K562 (cell line): Measurements from ENCODE around the gene MYLK3. TPM values are rescaled to one million over a fixed set of nuclear protein-coding genes. Genes with fewer than 3 reads are reported as not detected.

Experiments
- ATAC-seq: fragments of 200-7000 bp; cut with Tn5 transposase; 3 replicates; pipeline ENCODE4 v1.9.1; 2020; ENCODE audit warnings: moderate library complexity
- Bru-seq: library from RNA; stranded (reverse); fragments of 400-500 nt; gene quantifications from one replicate; lab custom pipeline; 2021; lab: Mats Ljungman, UMichigan
- BruChase-seq, 2 experiments: library from RNA; stranded (reverse); fragments of 400-500 nt; gene quantifications; one replicate each; lab custom pipeline; 2021; lab: Mats Ljungman, UMichigan
- BruUV-seq: library from RNA; stranded (reverse); fragments of 400-500 nt; replicated peaks from 2 replicates; lab custom pipeline; 2021; lab: Mats Ljungman, UMichigan
- CTCF ChIA-PET: fragments of 300-600 bp; formaldehyde crosslinking; extraction: SDS; loops from one replicate; lab custom pipeline; 2021; ENCODE audit warnings: low intra/inter-chr PET ratio; lab: Yijun Ruan, JAX
- POLR2A ChIA-PET: fragments of 300-600, 350-650 bp; sonication (Branson Sonifier 250); formaldehyde crosslinking; extraction: SDS; loops from one replicate; lab custom pipeline; 2021; ENCODE audit warnings: antibody characterized with exemption, inconsistent platforms; lab: Yijun Ruan, JAX
- DNase-seq, 4 experiments: peaks; one replicate each; pipeline versions ENCODE4 v3.0.0 to v3.0.0-alpha.2; 2011 to 2018; ENCODE audit warnings: low spot score in 3 of 4, mixed read lengths in 3 of 4; ENCODE audit errors: extremely low read depth in 1 of 4
- FAIRE-seq: peaks from 2 replicates; lab custom pipeline; 2011; peaks lifted over from hg19 to GRCh38; lab: Jason Lieb, UNC
- H2AFZ ChIP-seq: 2 replicates; pipeline ENCODE4 v1.6.0; 2011; ENCODE audit warnings: low read depth, low read length, control low read depth, inconsistent platforms
- H3K27ac ChIP-seq: fragments of 200-600 bp; 3 replicates; pipeline ENCODE4 v1.8.0; 2011; ENCODE audit warnings: low read depth, mild to moderate bottlenecking, control low read depth, inconsistent platforms, low read length, moderate library complexity, mixed read lengths; ENCODE audit errors: extremely low read depth
- H3K27me3 ChIP-seq, 2 experiments: fragments of 300-600 bp in 1 of 2; 2 replicates in 1 of 2; 3 replicates in 1 of 2; pipeline versions ENCODE4 v1.6.0 to v1.8.0; 2011; ENCODE audit warnings: inconsistent platforms in 2 of 2, low read length in 2 of 2, mild to moderate bottlenecking in 1 of 2, mixed read lengths in 1 of 2, moderate library complexity in 1 of 2; ENCODE audit not compliant: control insufficient read depth in 2 of 2, insufficient read depth in 2 of 2
- H3K36me3 ChIP-seq: fragments of 300-600 bp; 3 replicates; pipeline ENCODE4 v1.8.0; 2011; ENCODE audit warnings: mild to moderate bottlenecking, low read length, inconsistent platforms; ENCODE audit not compliant: control insufficient read depth, insufficient read depth
- H3K4me1 ChIP-seq, 2 experiments: fragments of 200-600 bp in 1 of 2; replicated peaks in 1 of 2; 2 replicates in 1 of 2; 3 replicates in 1 of 2; pipeline versions ENCODE4 v1.5.1 to v1.8.0; 2011; ENCODE audit warnings: inconsistent platforms in 2 of 2, low read length in 2 of 2, mild to moderate bottlenecking in 1 of 2, mixed read lengths in 1 of 2, moderate library complexity in 1 of 2; ENCODE audit not compliant: control insufficient read depth in 2 of 2, insufficient read depth in 2 of 2
- H3K4me2 ChIP-seq: 2 replicates; pipeline ENCODE4 v1.6.1; 2011; ENCODE audit warnings: low read length, control low read depth, inconsistent platforms, mixed read lengths; ENCODE audit not compliant: insufficient read depth
- H3K4me3 ChIP-seq: fragments of 200-600 bp; sonication (generic), shearing (Covaris generic); 2 replicates; pipeline ENCODE4 v1.5.1; 2016; ENCODE audit warnings: control low read depth, inconsistent platforms
- H3K79me2 ChIP-seq: fragments of 200-600 bp; 3 replicates; pipeline ENCODE4 v1.8.0; 2011; ENCODE audit warnings: low read length, inconsistent platforms; ENCODE audit not compliant: control insufficient read depth, insufficient read depth
- H3K9ac ChIP-seq, 2 experiments: 2 replicates each; pipeline versions ENCODE4 v1.6.0 to v1.6.1; 2011; ENCODE audit warnings: low read depth in 2 of 2, low read length in 2 of 2, control low read depth in 1 of 2, inconsistent platforms in 1 of 2, mild to moderate bottlenecking in 1 of 2, mixed read lengths in 1 of 2; ENCODE audit not compliant: insufficient read depth in 1 of 2
- H3K9me1 ChIP-seq: one replicate; pipeline ENCODE4 v1.6.0; 2011; ENCODE audit warnings: inconsistent platforms, mild to moderate bottlenecking, low read length, moderate library complexity; ENCODE audit not compliant: control insufficient read depth, insufficient read depth
- H3K9me3 ChIP-seq: replicated peaks from 2 replicates; pipeline ENCODE4 v1.5.1; 2011; ENCODE audit warnings: low read depth, low read length, inconsistent platforms; ENCODE audit not compliant: control insufficient read depth, insufficient read depth
- H4K20me1 ChIP-seq: replicated peaks from 2 replicates; pipeline ENCODE4 v1.6.1; 2011; ENCODE audit warnings: low read length, inconsistent platforms, mixed read lengths; ENCODE audit not compliant: control insufficient read depth, insufficient read depth
- ETV6 ChIP-seq, 3 experiments: fragments of 150-350 bp in 1 of 3; sonication (generic) in 1 of 3; formaldehyde crosslinking in 1 of 3; IDR thresholded peaks; 2 replicates each; pipeline versions ENCODE4 v1.6.1 to v1.8.0; 2014 to 2022; ENCODE audit warnings: borderline replicate concordance in 2 of 3, low read depth in 2 of 3, antibody characterized with exemption in 1 of 3, low read length in 1 of 3, mild to moderate bottlenecking in 1 of 3, missing genetic modification reagents in 1 of 3
- FOXK2 ChIP-seq, 2 experiments: fragments of 450-650 bp; IDR thresholded peaks in 1 of 2; conservative IDR thresholded peaks in 1 of 2; 2 replicates each; pipeline ENCODE4 v1.6.1; 2016; ENCODE audit warnings: low read depth in 2 of 2, mild to moderate bottlenecking in 1 of 2
- HDAC3 ChIP-seq: fragments of 450-650 bp; IDR thresholded peaks from 2 replicates; pipeline ENCODE4 v1.6.1; 2018; ENCODE audit warnings: borderline replicate concordance, mild to moderate bottlenecking, moderate library complexity; ENCODE audit not compliant: partially characterized antibody
- KLF16 ChIP-seq: IDR thresholded peaks from 2 replicates; pipeline ENCODE4 v1.6.1; 2016; ENCODE audit warnings: antibody characterized with exemption
- MTA3 ChIP-seq: fragments of 450-650 bp; formaldehyde crosslinking; IDR thresholded peaks from 2 replicates; pipeline ENCODE4 v1.6.1; 2017; ENCODE audit warnings: mild to moderate bottlenecking, borderline replicate concordance
- RBM39 ChIP-seq: fragments of 200-400 bp; formaldehyde crosslinking; optimal IDR thresholded peaks from 2 replicates; pipeline ENCODE3; 2018; ENCODE audit warnings: low read depth, low read length
- TAF1 ChIP-seq: IDR thresholded peaks from 2 replicates; pipeline ENCODE4 v1.6.1; 2011; ENCODE audit warnings: mild to moderate bottlenecking, low read length, moderate library complexity; ENCODE audit not compliant: insufficient read depth, control insufficient read depth, severe bottlenecking; ENCODE audit errors: extremely low read depth
- WGBS: fragments of 100-300 bp; shearing (Covaris generic); methylation state at CpG from one replicate; pipeline ENCODE4 v1.1.6; 2016; ENCODE audit warnings: low coverage, mixed read lengths; ENCODE audit not compliant: insufficient coverage; ENCODE audit errors: missing lambda C conversion rate; 5-methylcytosine and 5-hydroxymethylcytosine counted together
- in situ Hi-C: fragments of 300-500 bp; cut with MboI; formaldehyde crosslinking; loops from 4 replicates; pipeline ENCODE4 v1.15.0; 2018; ENCODE audit warnings: inconsistent platforms, mixed read lengths
- intact Hi-C: fragments of 100-400 bp; cut with micrococcal nuclease; formaldehyde crosslinking; loops from 2 replicates; pipeline ENCODE4 v1.14.2; 2022
- long read RNA-seq, 3 experiments: library from polyadenylated mRNA in 2 of 3; library from RNA in 1 of 3; unstranded in 2 of 3; stranded (forward) in 1 of 3; transcript quantifications; one replicate each; pipeline ENCODE4 v2.0.0, GENCODE V29; 2019 to 2022
- polyA minus RNA-seq, 3 experiments: library from RNA; depleted of rRNA, polyadenylated mRNA; stranded (reverse); fragments of >200 nt; gene quantifications; 2 replicates each; pipeline ENCODE4 v1.2.3, GENCODE V29; 2011
- polyA plus RNA-seq, 8 experiments: library from polyadenylated mRNA; depleted of rRNA in 4 of 8; stranded (reverse) in 5 of 8; unstranded in 3 of 8; fragments of >200 nt; fragmentation: Nextera tagmentation in 2 of 8; fragmentation: Illumina TruSeq in 1 of 8; extraction: Ambion mirVana in 2 of 8; extraction: Trizol in 1 of 8; gene quantifications; 2 replicates each; pipeline versions ENCODE4 v1.2.1 to v1.2.3, GENCODE V29; 2011 to 2014; ENCODE audit warnings: inconsistent platforms in 1 of 8, missing spikeins in 1 of 8
- total RNA-seq, 7 experiments: library from RNA; depleted of rRNA in 6 of 7; stranded (reverse); fragments of >200 nt in 6 of 7; fragmentation: Illumina TruSeq in 2 of 7; extraction: Trizol in 2 of 7; gene quantifications; 2 replicates each; pipeline versions ENCODE4 v1.2.1 to v1.2.3, GENCODE V29; 2011 to 2021; ENCODE audit warnings: low replicate concordance in 1 of 7
- TF ChIP-seq, protein P1 (sequence below): fragments of 150-350 bp; IDR thresholded peaks from 2 replicates; pipeline ENCODE4 v1.6.1; 2014; ENCODE audit warnings: low read depth, mild to moderate bottlenecking, low read length, borderline replicate concordance
- TF ChIP-seq, protein P2 (sequence below): IDR thresholded peaks from 2 replicates; pipeline ENCODE4 v1.6.1; 2012; ENCODE audit warnings: low read depth, low read length, improper control_type of control experiment, borderline replicate concordance

MYLK3 gene
- 14.1 and 14.2 TPM in 2 replicates for total RNA-seq (2011; cell fraction: chromatin; rRNA removed; ENCODE audit: low replicate concordance)
- total RNA-seq (2011; cell fraction: nucleolus; rRNA removed): 6.8 and 7.9 TPM in 2 replicates
- total RNA-seq (2011; cell fraction: nucleoplasm; rRNA removed): 12.1 and 14.7 TPM in 2 replicates
- total RNA-seq (2014; rRNA removed) (8.8 and 9.8 TPM in 2 replicates), total RNA-seq (2014; rRNA removed; fragmentation: Illumina TruSeq; extraction: Trizol) (6.7 and 7.6 TPM in 2 replicates), total RNA-seq (2015; rRNA removed; fragmentation: Illumina TruSeq; extraction: Trizol) (6.6 and 6.7 TPM in 2 replicates), total RNA-seq (2021) (10.1 and 10.7 TPM in 2 replicates), polyA plus RNA-seq (2011; rRNA removed) (4.2 and 4.3 TPM in 2 replicates), polyA plus RNA-seq (2014; fragmentation: Illumina TruSeq; extraction: Trizol) (4.7 and 6.5 TPM in 2 replicates), polyA plus RNA-seq (2014; fragmentation: Nextera tagmentation; extraction: Ambion mirVana) (under 1 TPM; 0.69 to 0.82 TPM), polyA plus RNA-seq (2014; rRNA removed) (3.3 TPM in 2 replicates), polyA minus RNA-seq (2011; rRNA and poly(A)+ RNA removed) (5.5 and 7.1 TPM in 2 replicates), Bru-seq, nascent RNA (percentile 51 among the genes with signal in this experiment), BruChase-seq, experiment 1, labeled RNA remaining after a 2-hour chase (percentile 56 among the genes with signal in this experiment), BruChase-seq, experiment 2, labeled RNA remaining after a 6-hour chase (percentile 56 among the genes with signal in this experiment)
- 2.7 and 3.6 TPM in 2 replicates for polyA plus RNA-seq (2011; cell fraction: cytosol; rRNA removed)
- polyA plus RNA-seq (2011; cell fraction: nucleus; rRNA removed): 4.4 and 5.0 TPM in 2 replicates
- polyA plus RNA-seq (2012): 5.2 and 6.0 TPM in 2 replicates
- 5.5 and 9.8 TPM in 2 replicates for polyA minus RNA-seq (2011; cell fraction: cytosol; rRNA and poly(A)+ RNA removed)
- polyA minus RNA-seq (2011; cell fraction: nucleus; rRNA and poly(A)+ RNA removed): 4.2 and 5.4 TPM in 2 replicates
- long read RNA-seq, experiment 1, partial matches to known transcripts: 4 of 25 reads
- long read RNA-seq, experiment 1, other reads (novel, unspliced or antisense): 20 of 25 reads
- long read RNA-seq, experiment 2, partial matches to known transcripts: 0 of 10 reads
- long read RNA-seq, experiment 2, other reads (novel, unspliced or antisense): 10 of 10 reads
- long read RNA-seq, experiment 3, partial matches to known transcripts: 0 of 1 reads
- long read RNA-seq, experiment 3, other reads (novel, unspliced or antisense): 1 of 1 reads

DNA sequence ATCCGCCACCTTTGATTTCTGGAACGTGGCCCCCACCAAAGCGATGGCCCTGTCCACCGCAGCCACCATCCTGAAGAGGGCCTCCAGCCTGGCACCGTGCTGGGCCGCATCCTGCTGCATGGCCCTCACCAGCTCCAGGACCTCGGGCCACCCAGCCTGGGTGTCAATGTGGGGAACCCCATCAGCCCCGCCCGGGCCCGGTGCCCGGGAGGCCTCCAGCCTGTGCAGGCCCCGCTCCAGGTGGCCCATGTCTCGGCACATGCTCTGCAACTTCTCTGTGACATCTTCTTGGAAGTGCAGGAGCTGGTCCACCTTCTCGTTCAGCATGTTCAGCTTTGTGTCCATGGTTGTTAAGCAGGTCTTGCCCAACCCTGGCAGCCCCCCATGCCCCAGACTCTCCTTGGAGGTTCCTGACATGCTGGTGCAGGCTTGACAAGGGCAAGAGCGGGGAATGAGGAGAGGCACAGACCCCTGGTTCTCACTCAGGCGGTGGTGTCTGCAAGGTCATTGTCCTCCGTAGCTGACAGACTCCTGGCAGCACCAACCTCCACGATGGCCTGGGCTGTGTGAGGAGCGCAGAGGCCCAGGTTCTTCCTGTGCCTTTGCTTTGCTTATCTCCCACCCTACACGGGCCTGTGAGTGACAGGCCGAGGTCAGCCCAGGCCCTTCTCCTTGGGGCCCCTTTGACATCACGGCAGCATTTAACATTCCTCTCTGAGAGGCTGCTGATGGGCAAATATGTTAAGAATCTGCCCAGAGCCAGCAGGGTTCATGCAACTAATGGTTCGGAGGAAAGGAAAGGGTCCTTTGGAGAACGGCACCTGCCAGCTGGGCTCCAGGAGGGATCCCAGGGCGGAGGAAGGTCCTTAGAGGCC, at the start of gene MYLK3:
TSS of gene MYLK3 (minus strand) at position 568 of the 875 bp plus-strand sequence. CDS start at position 417, 151 bp downstream.
- intact Hi-C loops: loop anchor here (1.0 kb wide), 1 partner anchor 59 kb away; the partner anchor contains the start of genes ORC6 and VPS35
- CTCF ChIA-PET: no interaction called here
- no TSS peak for BruUV-seq
- Histone ChIP-seq H4K20me1 (no peaks in the 10 kb centered on the region), H2AFZ (peak within 1 kb of the TSS; percentile 91), H3K27ac (peak within 1 kb of the TSS; percentile 40; the same call in 2 of the 3 replicates), H3K9ac (peak within 1 kb of the TSS; percentile 32 to 87), H3K9me3 (no peaks in the 10 kb centered on the region), H3K9me1 (no peaks in the 10 kb centered on the region), H3K36me3 (no peaks in the 10 kb centered on the region), H3K4me1 (peaks cover 30 to 37% of the 10 kb centered on the region in 2 experiments), H3K4me3 (peak within 1 kb of the TSS; percentile 25), H3K4me2 (peak within 1 kb of the TSS; percentile 73), H3K27me3 (no peaks in the 10 kb centered on the region), H3K79me2 (peaks cover 24% of the 10 kb centered on the region)
- WGBS: 47% methylated on average over 18 of the region's 25 CpGs
- POLR2A ChIA-PET: no interaction called here
- ATAC-seq (peak; percentile 78), FAIRE-seq (no peak), DNase-seq (peak; percentile 33 to 78 (median 52))
- in situ Hi-C loops: no loop called here
- no peak for TF ChIP-seq ETV6 (IDR thresholded peaks at IDR 0.05; ENCODE audit: borderline replicate concordance in 1 of 2, low read depth in 2 of 2, low read length in 1 of 2)
- no peak for TF ChIP-seq ETV6 (CRISPR knock-in tag; IDR thresholded peaks at IDR 0.05; ENCODE audit: borderline replicate concordance)
- peak; percentile 17 for TF ChIP-seq TAF1
- no peak for TF ChIP-seq HDAC3
- TF ChIP-seq, protein P1, sequence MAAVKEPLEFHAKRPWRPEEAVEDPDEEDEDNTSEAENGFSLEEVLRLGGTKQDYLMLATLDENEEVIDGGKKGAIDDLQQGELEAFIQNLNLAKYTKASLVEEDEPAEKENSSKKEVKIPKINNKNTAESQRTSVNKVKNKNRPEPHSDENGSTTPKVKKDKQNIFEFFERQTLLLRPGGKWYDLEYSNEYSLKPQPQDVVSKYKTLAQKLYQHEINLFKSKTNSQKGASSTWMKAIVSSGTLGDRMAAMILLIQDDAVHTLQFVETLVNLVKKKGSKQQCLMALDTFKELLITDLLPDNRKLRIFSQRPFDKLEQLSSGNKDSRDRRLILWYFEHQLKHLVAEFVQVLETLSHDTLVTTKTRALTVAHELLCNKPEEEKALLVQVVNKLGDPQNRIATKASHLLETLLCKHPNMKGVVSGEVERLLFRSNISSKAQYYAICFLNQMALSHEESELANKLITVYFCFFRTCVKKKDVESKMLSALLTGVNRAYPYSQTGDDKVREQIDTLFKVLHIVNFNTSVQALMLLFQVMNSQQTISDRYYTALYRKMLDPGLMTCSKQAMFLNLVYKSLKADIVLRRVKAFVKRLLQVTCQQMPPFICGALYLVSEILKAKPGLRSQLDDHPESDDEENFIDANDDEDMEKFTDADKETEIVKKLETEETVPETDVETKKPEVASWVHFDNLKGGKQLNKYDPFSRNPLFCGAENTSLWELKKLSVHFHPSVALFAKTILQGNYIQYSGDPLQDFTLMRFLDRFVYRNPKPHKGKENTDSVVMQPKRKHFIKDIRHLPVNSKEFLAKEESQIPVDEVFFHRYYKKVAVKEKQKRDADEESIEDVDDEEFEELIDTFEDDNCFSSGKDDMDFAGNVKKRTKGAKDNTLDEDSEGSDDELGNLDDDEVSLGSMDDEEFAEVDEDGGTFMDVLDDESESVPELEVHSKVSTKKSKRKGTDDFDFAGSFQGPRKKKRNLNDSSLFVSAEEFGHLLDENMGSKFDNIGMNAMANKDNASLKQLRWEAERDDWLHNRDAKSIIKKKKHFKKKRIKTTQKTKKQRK: no peak
- no peak for TF ChIP-seq RBM39
- TF ChIP-seq KLF16: no peak
- TF ChIP-seq MTA3: no peak
- no peak for TF ChIP-seq FOXK2 (conservative IDR thresholded peaks at IDR 0.05 in 1 of 2, IDR thresholded peaks at IDR 0.05 in 1 of 2; ENCODE audit: low read depth in 2 of 2)
- TF ChIP-seq, protein P2, sequence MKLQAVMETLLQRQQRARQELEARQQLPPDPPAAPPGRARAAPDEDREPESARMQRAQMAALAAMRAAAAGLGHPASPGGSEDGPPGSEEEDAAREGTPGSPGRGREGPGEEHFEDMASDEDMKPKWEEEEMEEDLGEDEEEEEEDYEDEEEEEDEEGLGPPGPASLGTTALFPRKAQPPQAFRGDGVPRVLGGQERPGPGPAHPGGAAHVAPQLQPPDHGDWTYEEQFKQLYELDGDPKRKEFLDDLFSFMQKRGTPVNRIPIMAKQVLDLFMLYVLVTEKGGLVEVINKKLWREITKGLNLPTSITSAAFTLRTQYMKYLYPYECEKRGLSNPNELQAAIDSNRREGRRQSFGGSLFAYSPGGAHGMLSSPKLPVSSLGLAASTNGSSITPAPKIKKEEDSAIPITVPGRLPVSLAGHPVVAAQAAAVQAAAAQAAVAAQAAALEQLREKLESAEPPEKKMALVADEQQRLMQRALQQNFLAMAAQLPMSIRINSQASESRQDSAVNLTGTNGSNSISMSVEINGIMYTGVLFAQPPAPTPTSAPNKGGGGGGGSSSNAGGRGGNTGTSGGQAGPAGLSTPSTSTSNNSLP: no peak
